ENCODE measurements around the gene EPB41L4A.

GRCh38 chr5:112411903-112412302 is 7.2 kb downstream of the EPB41L4A start:
- TF ChIP-seq, protein P1, sequence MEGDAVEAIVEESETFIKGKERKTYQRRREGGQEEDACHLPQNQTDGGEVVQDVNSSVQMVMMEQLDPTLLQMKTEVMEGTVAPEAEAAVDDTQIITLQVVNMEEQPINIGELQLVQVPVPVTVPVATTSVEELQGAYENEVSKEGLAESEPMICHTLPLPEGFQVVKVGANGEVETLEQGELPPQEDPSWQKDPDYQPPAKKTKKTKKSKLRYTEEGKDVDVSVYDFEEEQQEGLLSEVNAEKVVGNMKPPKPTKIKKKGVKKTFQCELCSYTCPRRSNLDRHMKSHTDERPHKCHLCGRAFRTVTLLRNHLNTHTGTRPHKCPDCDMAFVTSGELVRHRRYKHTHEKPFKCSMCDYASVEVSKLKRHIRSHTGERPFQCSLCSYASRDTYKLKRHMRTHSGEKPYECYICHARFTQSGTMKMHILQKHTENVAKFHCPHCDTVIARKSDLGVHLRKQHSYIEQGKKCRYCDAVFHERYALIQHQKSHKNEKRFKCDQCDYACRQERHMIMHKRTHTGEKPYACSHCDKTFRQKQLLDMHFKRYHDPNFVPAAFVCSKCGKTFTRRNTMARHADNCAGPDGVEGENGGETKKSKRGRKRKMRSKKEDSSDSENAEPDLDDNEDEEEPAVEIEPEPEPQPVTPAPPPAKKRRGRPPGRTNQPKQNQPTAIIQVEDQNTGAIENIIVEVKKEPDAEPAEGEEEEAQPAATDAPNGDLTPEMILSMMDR (IDR thresholded peaks at IDR 0.05) = no peak
- TF ChIP-seq POLR2A (IDR thresholded peaks at IDR 0.05) (no peak), POLR2AphosphoS5 (IDR thresholded peaks at IDR 0.05) (no peak), EP300 (IDR thresholded peaks at IDR 0.05; ENCODE audit: low read depth) (no peak)

Data from transverse colon (tissue), 4 donors.